Measurements from ENCODE around the gene HCN3.
A peak's percentile ranks its signal among the peaks of the same experiment; 100 is the strongest.
"Not testable (repeated sequence)": the region's sequence is repeated elsewhere in the genome, so short reads cannot be mapped to it uniquely, and the experiment has no call there.

The HCN3 gene

GRCh38 chr1:155313261-155313660 is 36.0 kb downstream of the HCN3 start:
- no peak for DNase-seq (ENCODE audit: low spot score)

DNA sequence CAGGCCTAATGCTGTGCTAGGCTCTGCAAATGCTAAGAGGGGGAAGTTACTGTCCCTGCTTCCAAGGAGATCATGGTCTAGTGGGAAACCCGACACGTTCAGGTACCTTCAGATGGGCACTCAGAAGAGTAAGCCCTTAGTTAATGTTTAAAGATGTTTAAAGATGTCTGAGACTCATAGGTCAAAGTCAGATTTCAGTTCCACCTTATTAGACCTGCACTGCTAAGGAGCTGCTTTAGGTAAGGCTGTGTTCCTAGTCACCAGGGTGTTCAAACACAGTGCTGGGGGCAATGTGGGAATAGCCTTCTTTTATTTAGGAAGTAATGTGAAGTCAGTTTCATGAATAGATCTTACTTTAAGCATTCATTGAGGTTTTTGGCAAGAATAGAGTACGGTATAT is 39.7 kb downstream of the HCN3 start:
- DNase-seq (ENCODE audit: low spot score): no peak

- no peak for DNase-seq (ENCODE audit: low spot score)
Measured at GRCh38 chr1:155318082-155318481, 40.8 kb downstream of the HCN3 start.

DNA sequence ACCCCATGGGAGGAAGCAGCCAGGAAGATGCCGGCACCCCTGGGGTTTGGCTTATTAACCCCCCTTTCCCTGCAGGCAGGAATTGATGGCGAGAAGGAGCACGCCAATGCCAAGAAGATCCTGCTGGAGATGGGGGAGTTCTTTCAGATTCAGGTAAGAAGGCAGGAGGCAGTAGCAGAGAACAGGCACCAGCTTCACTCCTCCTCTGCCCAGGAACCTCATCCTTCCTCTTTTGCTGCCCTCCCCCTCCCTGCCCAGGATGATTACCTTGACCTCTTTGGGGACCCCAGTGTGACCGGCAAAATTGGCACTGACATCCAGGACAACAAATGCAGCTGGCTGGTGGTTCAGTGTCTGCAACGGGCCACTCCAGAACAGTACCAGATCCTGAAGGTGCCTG is 42.3 kb downstream of the HCN3 start:
- no peak for DNase-seq (ENCODE audit: low spot score)

GRCh38 chr1:155320252-155320651 is 43.0 kb downstream of the HCN3 start:
- no peak for DNase-seq (ENCODE audit: low spot score)

DNA sequence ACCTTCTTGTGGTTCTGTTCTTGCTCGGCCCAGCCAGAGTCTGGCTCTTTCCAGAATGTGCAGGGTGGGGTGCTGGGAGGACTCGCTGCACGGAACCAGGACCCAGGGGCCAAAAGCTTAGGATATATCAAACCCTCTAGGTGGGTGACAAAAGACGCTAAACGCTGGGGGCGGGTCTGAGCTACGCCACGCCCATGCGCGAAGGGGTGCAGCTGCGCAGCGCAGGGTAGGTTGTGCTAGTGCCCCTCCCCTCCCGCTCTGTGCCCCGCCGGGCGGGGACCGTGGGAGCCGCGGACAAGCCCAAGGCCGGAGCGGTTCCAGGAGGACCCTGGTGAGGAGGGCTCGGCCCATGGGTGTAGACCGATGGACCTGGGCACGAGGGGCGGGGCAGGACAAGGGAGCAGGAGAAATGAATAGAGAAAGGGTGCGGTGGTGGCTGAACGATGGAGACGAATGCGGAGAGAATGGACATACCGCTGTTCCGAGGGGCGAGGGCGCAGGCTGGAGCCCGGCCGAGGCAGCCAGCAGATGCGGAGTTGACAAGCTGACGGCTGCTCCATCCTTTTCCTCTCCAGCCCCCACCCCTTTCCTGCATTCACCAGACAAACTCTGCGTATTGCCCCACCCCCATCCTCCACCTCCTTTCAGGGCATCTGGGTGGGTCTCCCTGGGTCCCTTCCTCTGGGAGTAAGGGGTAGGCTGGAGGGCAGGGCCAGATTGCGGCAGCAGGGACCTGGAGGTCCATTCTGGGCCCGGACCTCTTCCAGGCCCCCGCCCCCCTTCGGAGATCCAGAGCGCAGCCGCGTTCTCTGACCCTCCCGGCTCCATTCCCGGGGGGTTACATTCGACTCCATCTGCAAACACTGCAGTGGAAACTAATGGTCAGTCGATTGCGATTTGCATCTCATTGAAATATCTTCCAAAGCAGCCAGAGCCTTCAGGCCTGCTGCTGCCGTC is 43.7 kb downstream of the HCN3 start, which contains the start of gene RUSC1:
RUSC1 (plus strand) TSS at position 234 of the 957 bp plus-strand sequence. CDS start 880 bp downstream, outside the sequence.
- DNase-seq (ENCODE audit: low spot score): peak; percentile 61

DNA sequence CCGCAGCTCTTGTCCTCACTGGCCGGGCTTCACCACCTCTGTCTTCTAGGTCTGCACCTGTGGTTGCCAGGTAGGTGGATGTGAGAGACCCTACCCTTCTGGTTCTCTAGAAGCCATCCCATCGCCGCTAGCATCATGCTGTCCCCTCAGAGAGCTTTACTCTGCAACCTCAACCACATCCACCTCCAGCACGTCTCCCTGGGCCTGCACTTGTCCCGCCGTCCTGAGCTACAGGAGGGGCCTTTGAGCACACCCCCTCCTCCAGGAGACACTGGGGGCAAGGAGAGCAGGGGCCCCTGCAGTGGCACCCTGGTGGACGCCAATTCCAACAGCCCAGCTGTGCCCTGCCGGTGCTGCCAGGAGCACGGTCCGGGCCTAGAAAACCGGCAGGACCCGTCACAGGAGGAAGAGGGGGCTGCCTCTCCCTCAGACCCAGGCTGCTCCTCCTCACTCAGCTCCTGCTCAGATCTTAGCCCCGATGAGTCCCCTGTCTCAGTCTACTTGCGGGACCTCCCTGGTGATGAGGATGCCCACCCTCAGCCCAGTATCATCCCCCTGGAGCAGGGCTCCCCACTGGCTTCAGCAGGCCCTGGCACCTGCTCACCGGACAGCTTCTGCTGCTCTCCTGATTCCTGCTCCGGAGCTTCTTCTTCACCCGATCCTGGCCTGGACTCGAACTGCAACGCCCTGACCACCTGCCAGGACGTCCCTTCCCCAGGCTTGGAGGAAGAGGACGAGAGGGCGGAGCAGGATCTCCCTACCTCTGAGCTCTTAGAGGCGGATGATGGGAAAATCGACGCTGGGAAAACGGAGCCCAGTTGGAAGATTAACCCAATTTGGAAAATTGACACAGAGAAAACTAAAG is 44.6 kb downstream of the HCN3 start:
- no peak for DNase-seq (ENCODE audit: low spot score)

GRCh38 chr1:155322571-155322952 is 45.3 kb downstream of the HCN3 start:
- no peak for DNase-seq (ENCODE audit: low spot score)

GRCh38 chr1:155322953-155323728 is 45.9 kb downstream of the HCN3 start:
- DNase-seq (ENCODE audit: low spot score): peak; percentile 79

GRCh38 chr1:155323729-155324036 is 46.4 kb downstream of the HCN3 start:
- DNase-seq (ENCODE audit: low spot score): peak; percentile 82

- DNase-seq (ENCODE audit: low spot score): peak; percentile 87
Measured at GRCh38 chr1:155324037-155324716, 46.9 kb downstream of the HCN3 start.

DNA sequence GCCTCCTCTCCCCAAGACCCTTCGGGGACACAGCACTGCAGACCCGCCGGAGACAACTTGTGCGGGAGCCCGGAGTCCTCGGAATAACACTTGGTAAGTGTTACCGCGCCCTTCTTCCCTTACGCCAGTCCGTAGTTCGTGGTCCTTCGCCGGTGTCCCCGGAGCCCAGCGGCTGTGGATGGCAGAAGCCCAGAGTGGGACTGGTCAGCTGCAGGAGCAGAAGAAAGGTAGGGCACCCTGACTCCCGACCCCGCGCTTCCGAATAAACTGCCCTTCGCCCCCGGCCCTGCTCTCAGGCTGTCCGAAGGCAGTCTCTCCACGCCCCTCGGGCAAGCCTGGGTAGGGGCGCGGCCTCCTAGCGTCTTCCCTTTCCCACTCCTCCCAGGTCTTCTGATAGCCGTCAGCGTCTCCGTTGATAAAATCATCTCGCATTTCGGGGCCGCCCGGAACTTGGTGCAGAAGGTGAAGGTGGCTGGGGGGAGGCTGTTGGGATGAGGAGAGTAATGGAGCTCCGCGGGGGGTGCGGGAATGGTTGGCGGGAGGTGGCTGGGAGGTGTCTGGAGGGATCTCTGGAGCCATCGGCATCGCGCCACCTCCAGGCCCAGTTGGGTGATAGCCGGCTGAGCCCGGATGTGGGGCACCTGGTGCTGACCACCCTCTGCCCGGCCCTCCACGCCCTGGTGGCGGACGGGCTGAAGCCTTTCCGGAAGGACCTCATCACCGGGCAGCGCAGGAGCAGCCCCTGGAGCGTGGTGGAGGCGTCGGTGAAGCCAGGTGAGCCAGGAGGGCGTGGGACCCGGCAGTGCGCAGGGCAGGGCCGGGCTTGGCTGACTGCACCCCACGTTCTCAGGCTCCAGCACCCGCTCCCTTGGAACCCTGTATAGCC is 47.7 kb downstream of the HCN3 start:
- DNase-seq (ENCODE audit: low spot score): no peak

- no peak for DNase-seq (ENCODE audit: low spot score)
Measured at GRCh38 chr1:155325603-155325893, 48.3 kb downstream of the HCN3 start.

GRCh38 chr1:155326020-155326526 is 48.8 kb downstream of the HCN3 start:
- no peak for DNase-seq (ENCODE audit: low spot score)

- DNase-seq (ENCODE audit: low spot score): no peak
Measured at GRCh38 chr1:155326631-155327037, 49.4 kb downstream of the HCN3 start.

- no peak for DNase-seq (ENCODE audit: low spot score)
Measured at GRCh38 chr1:155327981-155328380, 50.7 kb downstream of the HCN3 start.

DNA sequence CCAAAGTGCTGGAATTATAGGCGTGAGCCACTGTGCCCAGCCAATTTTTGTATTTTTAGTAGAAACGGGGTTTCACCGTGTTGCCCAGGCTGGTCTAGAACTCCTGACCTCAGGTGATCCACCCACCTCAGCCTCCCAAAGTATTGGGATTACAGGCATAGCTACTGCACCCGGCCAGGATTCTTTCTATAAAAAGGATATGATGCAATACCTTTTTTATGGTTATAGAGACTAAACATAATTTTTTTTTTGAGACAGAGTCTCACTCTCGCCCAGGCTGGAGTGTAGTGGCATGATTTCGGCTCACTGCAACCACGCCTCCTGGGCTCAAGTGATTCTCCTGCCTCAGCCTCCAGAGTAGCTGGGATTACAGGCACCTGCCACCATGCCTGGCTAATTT is 51.6 kb downstream of the HCN3 start:
- not testable (repeated sequence) for DNase-seq (ENCODE audit: low spot score)

GRCh38 chr1:155329980-155330598 is 52.8 kb downstream of the HCN3 start:
- no peak for DNase-seq (ENCODE audit: low spot score)

- DNase-seq (ENCODE audit: low spot score): no peak
Measured at GRCh38 chr1:155334962-155335361, 57.7 kb downstream of the HCN3 start.
